ENCODE data around the gene ATP10D.

GRCh38 chr4:47505666-47506065 lies 20.6 kb downstream of the ATP10D start:
- TF ChIP-seq POLR2A (IDR thresholded peaks at IDR 0.05) (no peak), CTCF (IDR thresholded peaks at IDR 0.05) (no peak)

All from upper lobe of left lung (tissue), 4 donors.